HUES48 (cell line): ENCODE measurements around the gene SGSH.

Source experiments
- H3K27ac ChIP-seq: one replicate; pipeline ENCODE4 v1.7.0; 2013; ENCODE audit warnings: low read depth, low read length, inconsistent platforms
- H3K27me3 ChIP-seq: 2 replicates; pipeline ENCODE4 v1.6.1; 2013; ENCODE audit warnings: mild to moderate bottlenecking, low read length; ENCODE audit not compliant: control insufficient read depth, insufficient read depth
- H3K36me3 ChIP-seq: 2 replicates; pipeline ENCODE4 v1.6.1; 2013; ENCODE audit warnings: low read length; ENCODE audit not compliant: control insufficient read depth, insufficient read depth
- H3K4me1 ChIP-seq: 2 replicates; pipeline ENCODE4 v1.6.1; 2013; ENCODE audit warnings: mild to moderate bottlenecking, low read length; ENCODE audit not compliant: control insufficient read depth, insufficient read depth
- H3K4me3 ChIP-seq: 2 replicates; pipeline ENCODE4 v1.5.1; 2013; ENCODE audit warnings: mild to moderate bottlenecking, low read depth, low read length
- H3K9ac ChIP-seq: 2 replicates; pipeline ENCODE4 v1.6.1; 2013; ENCODE audit warnings: mild to moderate bottlenecking, low read depth, low read length, moderate library complexity
- H3K9me3 ChIP-seq: 2 replicates; pipeline ENCODE4 v1.6.1; 2013; ENCODE audit warnings: low read length; ENCODE audit not compliant: control insufficient read depth, insufficient read depth

Gene SGSH

DNA sequence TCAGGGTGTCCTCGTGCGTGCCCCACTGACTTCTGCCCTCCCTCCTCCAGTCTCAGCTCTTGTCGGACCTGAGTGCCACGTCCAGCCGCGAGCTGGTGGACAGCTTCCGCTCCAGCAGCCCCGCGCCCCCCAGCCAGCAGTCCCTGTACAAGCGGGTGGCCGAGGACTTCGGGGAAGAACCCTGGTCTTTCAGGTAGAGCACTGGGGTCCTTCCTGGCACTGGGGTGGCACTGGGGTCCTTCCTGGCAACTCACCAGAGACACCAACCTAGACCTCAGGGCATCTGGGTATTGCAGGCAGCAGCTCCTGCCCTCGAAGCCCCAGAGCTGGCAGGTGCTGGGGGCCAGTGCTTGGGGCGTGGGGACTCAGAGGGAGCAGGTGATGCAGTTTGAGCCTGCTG is 25.0 kb downstream of the SGSH start:
- H3K27me3 ChIP-seq = no peaks in the 10 kb centered on the region

GRCh38 chr17:80191865-80192661 is 28.1 kb downstream of the SGSH start:
- Histone ChIP-seq H3K4me3 (no peak overlapping the region), H3K4me1 (no peaks in the 10 kb centered on the region), H3K36me3 (no peaks in the 10 kb centered on the region), H3K27ac (no peak overlapping the region), H3K27me3 (no peaks in the 10 kb centered on the region), H3K9me3 (no peaks in the 10 kb centered on the region), H3K9ac (no peak overlapping the region)

More for the DNA sequence above, 25.0 kb downstream of the SGSH start:
- no peak overlapping the region for H3K27ac ChIP-seq
- H3K9ac ChIP-seq = no peak overlapping the region
- no peak overlapping the region for H3K4me3 ChIP-seq
- H3K9me3 ChIP-seq = no peaks in the 10 kb centered on the region
- H3K4me1 ChIP-seq = no peaks in the 10 kb centered on the region; the same call in 1 of the 2 replicates
- no peaks in the 10 kb centered on the region for H3K36me3 ChIP-seq

GRCh38 chr17:80191192-80191591 is 28.9 kb downstream of the SGSH start:
- Histone ChIP-seq H3K9ac (no peak overlapping the region), H3K27me3 (no peaks in the 10 kb centered on the region), H3K4me1 (no peaks in the 10 kb centered on the region), H3K27ac (no peak overlapping the region), H3K36me3 (no peaks in the 10 kb centered on the region), H3K4me3 (no peak overlapping the region), H3K9me3 (no peaks in the 10 kb centered on the region)

DNA sequence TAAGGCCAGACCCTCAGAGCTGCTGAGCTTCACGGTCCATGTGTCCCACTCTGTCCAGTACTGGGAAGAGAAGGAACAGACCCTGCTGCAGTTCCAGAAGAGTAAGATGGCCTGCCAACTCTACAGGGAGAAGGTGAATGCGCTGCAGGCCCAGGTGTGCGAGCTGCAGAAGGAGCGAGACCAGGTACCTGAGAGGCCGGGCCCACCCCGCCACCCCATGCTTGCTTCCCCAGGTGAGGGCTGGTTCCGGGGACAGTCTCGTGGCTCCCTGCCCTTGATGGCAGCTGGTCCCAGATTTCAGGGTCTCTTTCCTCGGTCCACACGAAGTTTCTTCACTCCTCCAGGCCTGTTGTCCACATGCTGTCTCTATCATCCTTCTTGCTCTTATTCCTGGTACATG is 29.4 kb downstream of the SGSH start:
- Histone ChIP-seq H3K36me3 (no peaks in the 10 kb centered on the region), H3K4me1 (no peaks in the 10 kb centered on the region), H3K27me3 (no peaks in the 10 kb centered on the region), H3K9ac (no peak overlapping the region), H3K9me3 (no peaks in the 10 kb centered on the region), H3K27ac (no peak overlapping the region), H3K4me3 (no peak overlapping the region)

- Histone ChIP-seq H3K4me1 (no peaks in the 10 kb centered on the region), H3K9ac (no peak overlapping the region), H3K27me3 (no peaks in the 10 kb centered on the region), H3K36me3 (no peaks in the 10 kb centered on the region), H3K9me3 (no peaks in the 10 kb centered on the region), H3K4me3 (no peak overlapping the region), H3K27ac (no peak overlapping the region)
Measured at GRCh38 chr17:80189611-80190010, 30.5 kb downstream of the SGSH start.

- Histone ChIP-seq H3K9me3 (no peaks in the 10 kb centered on the region), H3K4me3 (no peak overlapping the region), H3K4me1 (no peaks in the 10 kb centered on the region), H3K9ac (no peak overlapping the region), H3K27me3 (no peaks in the 10 kb centered on the region), H3K27ac (no peak overlapping the region), H3K36me3 (no peaks in the 10 kb centered on the region)
Measured at GRCh38 chr17:80187515-80187941, 32.6 kb downstream of the SGSH start.

GRCh38 chr17:80187090-80187489 is 33.0 kb downstream of the SGSH start:
- Histone ChIP-seq H3K27me3 (no peaks in the 10 kb centered on the region), H3K27ac (no peak overlapping the region), H3K9ac (no peak overlapping the region)

DNA sequence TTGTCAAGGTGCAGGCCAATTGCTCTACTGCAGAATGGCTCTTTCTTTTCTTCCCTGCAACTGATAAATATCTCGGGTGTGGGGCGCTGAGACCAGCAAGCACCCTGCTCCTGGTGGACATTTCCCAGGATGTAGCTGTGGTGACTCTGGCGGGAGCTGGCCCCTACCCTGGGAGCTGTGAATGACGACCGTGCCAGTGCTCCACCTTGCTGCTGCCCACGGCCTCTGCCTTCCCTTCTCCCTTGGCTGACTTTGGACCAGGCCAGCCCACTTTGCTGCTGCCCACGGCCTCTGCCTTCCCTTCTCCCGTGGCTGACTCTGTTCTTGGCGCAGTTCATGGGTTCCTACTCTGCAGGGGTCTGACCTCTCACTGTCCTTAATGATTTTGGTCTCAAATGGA is 34.2 kb downstream of the SGSH start:
- H3K27me3 ChIP-seq = no peaks in the 10 kb centered on the region
- H3K9ac ChIP-seq = no peak overlapping the region
- H3K36me3 ChIP-seq = no peaks in the 10 kb centered on the region
- H3K4me1 ChIP-seq = no peaks in the 10 kb centered on the region
- H3K27ac ChIP-seq = no peak overlapping the region
- H3K9me3 ChIP-seq = no peaks in the 10 kb centered on the region
- no peak overlapping the region for H3K4me3 ChIP-seq

More at GRCh38 chr17:80187090-80187489, 33.0 kb downstream of the SGSH start:
- no peaks in the 10 kb centered on the region for H3K36me3 ChIP-seq
- H3K4me3 ChIP-seq = no peak overlapping the region
- H3K4me1 ChIP-seq = no peaks in the 10 kb centered on the region
- no peaks in the 10 kb centered on the region for H3K9me3 ChIP-seq

DNA sequence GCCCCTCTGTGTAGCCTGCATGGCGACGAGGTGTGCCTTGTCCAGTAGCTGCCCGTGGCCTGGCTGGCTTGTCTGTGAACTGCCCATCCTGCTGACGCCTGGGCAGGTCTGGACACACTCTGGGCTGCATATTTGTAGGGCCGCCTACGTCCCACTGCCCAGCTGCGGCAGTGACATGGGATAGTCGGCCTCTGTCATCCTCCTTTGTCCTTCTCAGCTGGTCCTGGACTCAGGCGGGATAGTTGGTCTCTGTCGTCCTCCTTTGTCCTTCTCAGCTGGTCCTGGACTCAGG is 35.8 kb downstream of the SGSH start:
- H3K9ac ChIP-seq = no peak overlapping the region
- H3K4me1 ChIP-seq = no peaks in the 10 kb centered on the region
- no peak overlapping the region for H3K4me3 ChIP-seq
- no peaks in the 10 kb centered on the region for H3K36me3 ChIP-seq
- H3K9me3 ChIP-seq = no peaks in the 10 kb centered on the region
- H3K27ac ChIP-seq = no peak overlapping the region
- H3K27me3 ChIP-seq = no peaks in the 10 kb centered on the region

- Histone ChIP-seq H3K9ac (no peak overlapping the region), H3K27me3 (no peaks in the 10 kb centered on the region), H3K27ac (no peak overlapping the region), H3K4me3 (no peak overlapping the region), H3K36me3 (no peaks in the 10 kb centered on the region), H3K9me3 (no peaks in the 10 kb centered on the region), H3K4me1 (no peaks in the 10 kb centered on the region)
Measured at GRCh38 chr17:80183581-80184422, 36.3 kb downstream of the SGSH start.

GRCh38 chr17:80182845-80183223 is 37.3 kb downstream of the SGSH start:
- Histone ChIP-seq H3K9me3 (no peaks in the 10 kb centered on the region), H3K4me3 (no peak overlapping the region), H3K36me3 (no peaks in the 10 kb centered on the region), H3K9ac (no peak overlapping the region), H3K4me1 (no peaks in the 10 kb centered on the region), H3K27me3 (no peaks in the 10 kb centered on the region), H3K27ac (no peak overlapping the region)
